ENCODE results near the gene TPBG. TPM values are rescaled to one million over a fixed set of nuclear protein-coding genes. Genes with fewer than 3 reads are reported as not detected.

TPBG gene
- total and polyA plus RNA-seq, 7 donors = 0.92 to 10.8 (median 6.1) TPM

GRCh38 chr6:82362878-82363427 is 664 bp upstream of the TPBG start:
- H3K4me1 ChIP-seq = peaks cover 0 to 33% (median 20%) of the 10 kb centered on the region in 4 donors
- peaks cover 8 to 50% (median 17%) of the 10 kb centered on the region in 3 donors for H3K27me3 ChIP-seq
- H3K9me3 ChIP-seq = no peaks in the 10 kb centered on the region
- peak overlapping the region; percentile 39 to 69 (median 56) for H3K4me3 ChIP-seq
- TF ChIP-seq POLR2A (IDR thresholded peaks at IDR 0.05) = no peak
- TF ChIP-seq CTCF (IDR thresholded peaks at IDR 0.05) = no peak
- TF ChIP-seq POLR2AphosphoS5 (IDR thresholded peaks at IDR 0.05) = no peak
- TF ChIP-seq EP300 (IDR thresholded peaks at IDR 0.05) = no peak
- DNase-seq = no peak
- H3K36me3 ChIP-seq = no peaks in the 10 kb centered on the region
- intact Hi-C loops (cut with DNase I) = loop anchor here (5.0 kb wide), 1 partner anchor 694 kb away; no protein-coding TSS in a partner anchor
- peak overlapping the region; percentile 64 to 91 (median 73) for H3K27ac ChIP-seq
- 5 to 10% methylated on average over 13 of the region's 13 CpGs for WGBS, 2 donors

- Histone ChIP-seq H3K9me3 (no peaks in the 10 kb centered on the region), H3K27me3 (peaks cover 8 to 50% (median 17%) of the 10 kb centered on the region in 3 donors), H3K4me1 (peaks cover 0 to 33% (median 20%) of the 10 kb centered on the region in 4 donors), H3K36me3 (no peaks in the 10 kb centered on the region), H3K27ac (peak overlapping the region; percentile 64 to 91 (median 73)), H3K4me3 (peak overlapping the region; percentile 39 to 69 (median 56))
- TF ChIP-seq POLR2A (IDR thresholded peaks at IDR 0.05) (no peak), POLR2AphosphoS5 (IDR thresholded peaks at IDR 0.05) (peak in 3 of 4 donors; percentile 11 to 57 (median 13)), EP300 (IDR thresholded peaks at IDR 0.05) (no peak), CTCF (IDR thresholded peaks at IDR 0.05) (no peak)
- intact Hi-C loops (cut with DNase I) = loop anchor here (5.0 kb wide), 1 partner anchor 693 kb away; no protein-coding TSS in a partner anchor
- 1% methylated on average over 88 of the region's 88 CpGs for WGBS, 2 donors
- peak; percentile 76 for DNase-seq
Measured at GRCh38 chr6:82364087-82365015, 734 bp downstream of the TPBG start.

GRCh38 chr6:82365016-82365795 is 1.6 kb downstream of the TPBG start:
- TF ChIP-seq POLR2A (IDR thresholded peaks at IDR 0.05) (no peak), EP300 (IDR thresholded peaks at IDR 0.05) (no peak), CTCF (IDR thresholded peaks at IDR 0.05) (no peak)
- no peak for DNase-seq
- Histone ChIP-seq H3K9me3 (no peaks in the 10 kb centered on the region), H3K27ac (peak overlapping the region; percentile 64 to 91 (median 73)), H3K4me3 (peak overlapping the region; percentile 39 to 69 (median 56)), H3K36me3 (no peaks in the 10 kb centered on the region), H3K4me1 (peaks cover 0 to 33% (median 20%) of the 10 kb centered on the region in 4 donors), H3K27me3 (peaks cover 8 to 50% (median 13%) of the 10 kb centered on the region in 3 donors)
- 7 to 8% methylated on average over 67 of the region's 67 CpGs for WGBS, 2 donors
- intact Hi-C loops (cut with DNase I) = no loop called here

GRCh38 chr6:82367704-82368103 is 4.1 kb downstream of the TPBG start:
- H3K4me1 ChIP-seq = peaks cover 0 to 32% (median 20%) of the 10 kb centered on the region in 4 donors
- DNase-seq = no peak
- TF ChIP-seq EP300 (IDR thresholded peaks at IDR 0.05) (no peak), POLR2A (IDR thresholded peaks at IDR 0.05) (no peak), CTCF (IDR thresholded peaks at IDR 0.05) (no peak), POLR2AphosphoS5 (IDR thresholded peaks at IDR 0.05) (no peak)
- peak overlapping the region in 1 of 4 donors; percentile 7 for H3K27ac ChIP-seq
- no peaks in the 10 kb centered on the region for H3K36me3 ChIP-seq
- intact Hi-C loops (cut with DNase I) = no loop called here
- H3K27me3 ChIP-seq = peaks cover 8 to 42% (median 13%) of the 10 kb centered on the region in 3 donors
- no peak overlapping the region for H3K4me3 ChIP-seq
- no peaks in the 10 kb centered on the region for H3K9me3 ChIP-seq
